ENCODE data around the gene WSCD2.
A peak's percentile ranks its signal among the peaks of the same experiment; 100 is the strongest.

Gene WSCD2

DNA sequence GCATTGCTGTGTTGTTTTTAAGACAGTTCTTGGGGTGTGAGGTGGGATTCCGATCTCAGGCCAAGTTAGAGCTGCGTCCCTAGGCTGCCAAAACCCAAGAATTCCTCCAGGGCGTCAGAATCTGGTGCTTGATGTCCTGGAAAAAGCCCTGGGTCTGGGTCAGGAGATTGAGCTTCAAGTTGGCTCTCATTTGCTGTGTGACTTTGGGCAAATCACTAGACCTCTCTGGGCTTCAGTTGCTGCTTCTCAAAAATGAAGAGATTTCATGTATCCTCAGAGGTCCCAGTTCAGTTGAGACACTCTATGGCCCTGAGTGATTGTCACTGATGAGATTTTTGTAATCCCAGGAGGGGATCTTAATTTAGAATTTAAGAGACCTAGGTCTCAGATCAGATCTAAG lies 1.9 kb downstream of the WSCD2 start:
- H3K9me3 ChIP-seq (ENCODE audit: low read length) = peaks cover 1% of the 10 kb centered on the region
- H3K4me3 ChIP-seq (ENCODE audit: low read depth in 1 of 2, low read length in 2 of 2) = peak overlapping the region in 1 of 2 donors; percentile 61
- H3K27ac ChIP-seq (ENCODE audit: low read depth, low read length) = no peak overlapping the region

DNA sequence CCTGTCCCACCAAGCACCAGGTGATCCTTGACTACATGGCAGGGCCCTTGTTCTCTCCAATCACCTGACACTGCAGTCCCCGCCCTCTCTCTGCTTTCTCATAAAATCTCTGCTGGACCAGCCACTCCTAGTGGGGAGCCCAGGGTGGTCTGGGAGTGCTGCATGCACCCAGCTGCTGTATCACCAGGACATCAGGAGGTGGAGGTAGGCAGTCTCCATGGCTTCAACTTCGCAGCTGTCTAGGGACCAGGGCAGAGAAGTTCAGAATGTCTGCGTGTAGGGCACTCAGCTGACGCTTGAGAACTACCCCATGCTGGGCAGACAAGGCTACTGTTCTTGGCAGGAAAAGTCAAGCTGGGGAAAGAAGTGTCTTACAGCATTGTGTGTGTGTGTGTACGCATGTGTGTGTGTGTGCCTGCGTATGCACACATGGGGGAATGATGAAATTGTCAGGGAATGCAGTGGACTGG lies 2.6 kb downstream of the WSCD2 start:
- Histone ChIP-seq H3K9ac (ENCODE audit: low read length) (no peak overlapping the region), H3K4me1 (ENCODE audit: insufficient read depth, low read length) (peaks cover 38% of the 10 kb centered on the region), H3K9me3 (ENCODE audit: low read length) (no peaks in the 10 kb centered on the region), H3K36me3 (ENCODE audit: insufficient read depth, low read length) (no peaks in the 10 kb centered on the region), H3K4me3 (ENCODE audit: low read depth in 1 of 2, low read length in 2 of 2) (no peak overlapping the region), H3K27me3 (ENCODE audit: control insufficient read depth in 1 of 2, insufficient read depth in 2 of 2, low read length in 2 of 2) (no peaks in the 10 kb centered on the region), H3K27ac (ENCODE audit: low read depth, low read length) (no peak overlapping the region)

More for the DNA sequence above, 1.9 kb downstream of the WSCD2 start:
- no peaks in the 10 kb centered on the region for H3K36me3 ChIP-seq (ENCODE audit: insufficient read depth, low read length)
- H3K9ac ChIP-seq (ENCODE audit: low read length) = no peak overlapping the region
- H3K4me1 ChIP-seq (ENCODE audit: insufficient read depth, low read length) = peaks cover 40% of the 10 kb centered on the region
- no peaks in the 10 kb centered on the region for H3K27me3 ChIP-seq (ENCODE audit: control insufficient read depth in 1 of 2, insufficient read depth in 2 of 2, low read length in 2 of 2)

DNA sequence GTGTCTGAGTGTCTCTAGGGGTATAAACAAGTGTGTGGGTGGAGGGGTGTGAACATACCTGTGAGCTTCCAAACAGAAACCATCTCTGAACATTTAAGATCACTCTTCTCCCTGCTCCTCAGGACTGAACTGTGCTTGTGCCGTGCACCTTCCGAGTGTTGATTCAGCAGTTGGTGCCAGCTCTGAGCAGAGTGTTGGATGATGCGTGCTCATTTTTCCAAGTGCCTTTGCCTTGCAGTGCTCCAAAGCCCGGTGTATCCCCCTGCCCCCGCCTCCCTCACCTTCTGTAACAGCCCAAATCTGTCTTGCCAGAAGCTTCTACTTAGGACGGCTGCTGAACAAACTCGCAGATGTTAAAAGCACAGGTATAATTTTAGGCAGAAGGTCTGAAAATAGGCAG lies 4.4 kb downstream of the WSCD2 start:
- Histone ChIP-seq H3K9me3 (ENCODE audit: low read length) (no peaks in the 10 kb centered on the region), H3K36me3 (ENCODE audit: insufficient read depth, low read length) (no peaks in the 10 kb centered on the region), H3K4me1 (ENCODE audit: insufficient read depth, low read length) (peaks cover 32% of the 10 kb centered on the region), H3K27ac (ENCODE audit: low read depth, low read length) (no peak overlapping the region), H3K9ac (ENCODE audit: low read length) (no peak overlapping the region), H3K27me3 (ENCODE audit: control insufficient read depth in 1 of 2, insufficient read depth in 2 of 2, low read length in 2 of 2) (no peaks in the 10 kb centered on the region), H3K4me3 (ENCODE audit: low read depth in 1 of 2, low read length in 2 of 2) (no peak overlapping the region)

DNA sequence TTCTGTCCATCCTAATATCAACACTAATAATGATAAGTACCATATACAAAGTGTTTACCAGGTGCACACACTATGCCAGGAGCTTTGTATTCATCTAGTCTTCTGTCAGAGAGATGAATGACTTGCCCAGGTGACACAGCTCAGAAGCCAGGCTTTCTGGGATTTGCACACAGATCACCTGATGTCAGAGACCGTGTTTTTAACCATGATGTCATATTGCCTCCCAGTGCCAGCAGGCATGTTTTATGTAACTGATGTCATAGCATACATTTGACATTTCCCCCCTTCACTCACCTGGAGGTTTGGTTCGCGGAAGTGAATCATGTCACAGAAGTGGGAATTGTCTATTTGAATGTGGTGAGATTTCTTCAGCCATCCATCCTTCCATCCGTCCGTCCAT lies 5.7 kb downstream of the WSCD2 start:
- Histone ChIP-seq H3K4me1 (ENCODE audit: insufficient read depth, low read length) (peaks cover 26% of the 10 kb centered on the region), H3K9ac (ENCODE audit: low read length) (no peak overlapping the region), H3K4me3 (ENCODE audit: low read depth in 1 of 2, low read length in 2 of 2) (no peak overlapping the region), H3K27me3 (ENCODE audit: control insufficient read depth in 1 of 2, insufficient read depth in 2 of 2, low read length in 2 of 2) (no peaks in the 10 kb centered on the region), H3K36me3 (ENCODE audit: insufficient read depth, low read length) (no peaks in the 10 kb centered on the region), H3K27ac (ENCODE audit: low read depth, low read length) (no peak overlapping the region), H3K9me3 (ENCODE audit: low read length) (no peaks in the 10 kb centered on the region)

DNA sequence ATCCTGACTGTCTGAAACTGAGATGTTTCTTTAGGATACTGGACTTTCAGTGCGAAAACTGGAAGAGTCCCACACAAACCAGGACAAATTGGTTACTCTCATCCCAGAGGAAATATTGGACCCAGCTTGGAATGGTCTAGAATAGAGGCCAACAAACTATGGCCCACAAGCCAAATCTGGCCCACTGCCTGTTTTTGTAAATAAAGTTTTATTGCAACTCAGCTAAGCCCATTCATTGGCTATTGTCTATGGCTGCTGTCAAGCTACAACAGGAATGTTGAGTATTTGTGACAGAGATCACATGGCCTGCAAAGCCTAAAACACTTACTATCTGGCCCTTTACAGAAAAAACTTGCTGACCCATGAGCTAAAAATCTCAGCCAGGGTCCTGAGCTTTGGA lies 6.5 kb downstream of the WSCD2 start:
- no peaks in the 10 kb centered on the region for H3K9me3 ChIP-seq (ENCODE audit: low read length)
- no peak overlapping the region for H3K27ac ChIP-seq (ENCODE audit: low read depth, low read length)
- H3K4me1 ChIP-seq (ENCODE audit: insufficient read depth, low read length) = peaks cover 22% of the 10 kb centered on the region
- no peak overlapping the region for H3K9ac ChIP-seq (ENCODE audit: low read length)
- no peak overlapping the region for H3K4me3 ChIP-seq (ENCODE audit: low read depth in 1 of 2, low read length in 2 of 2)
- no peaks in the 10 kb centered on the region for H3K36me3 ChIP-seq (ENCODE audit: insufficient read depth, low read length)
- no peaks in the 10 kb centered on the region for H3K27me3 ChIP-seq (ENCODE audit: control insufficient read depth in 1 of 2, insufficient read depth in 2 of 2, low read length in 2 of 2)

DNA sequence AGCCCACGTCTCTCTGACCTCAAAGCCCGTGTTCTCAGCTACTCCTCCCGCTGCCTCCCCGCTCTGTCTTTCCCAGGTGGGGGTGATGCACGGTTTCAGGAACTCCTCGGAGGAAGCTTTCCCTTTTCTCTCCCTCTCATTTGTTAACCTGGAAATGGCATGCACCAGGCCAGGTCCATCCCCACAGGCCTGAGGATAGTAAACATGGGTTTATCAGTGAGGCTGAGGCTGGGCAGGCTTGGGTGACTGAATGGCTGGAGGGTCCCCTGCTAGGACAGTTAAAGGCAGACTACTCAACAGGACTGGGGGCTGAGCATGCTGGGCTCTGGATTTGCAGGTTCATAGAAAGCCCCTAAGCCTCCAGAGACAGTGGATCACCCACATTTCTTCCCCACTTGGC lies 7.6 kb downstream of the WSCD2 start:
- Histone ChIP-seq H3K9me3 (ENCODE audit: low read length) (no peaks in the 10 kb centered on the region), H3K4me3 (ENCODE audit: low read depth in 1 of 2, low read length in 2 of 2) (no peak overlapping the region), H3K4me1 (ENCODE audit: insufficient read depth, low read length) (peaks cover 12% of the 10 kb centered on the region), H3K36me3 (ENCODE audit: insufficient read depth, low read length) (no peaks in the 10 kb centered on the region), H3K27ac (ENCODE audit: low read depth, low read length) (no peak overlapping the region), H3K9ac (ENCODE audit: low read length) (no peak overlapping the region), H3K27me3 (ENCODE audit: control insufficient read depth in 1 of 2, insufficient read depth in 2 of 2, low read length in 2 of 2) (no peaks in the 10 kb centered on the region)

DNA sequence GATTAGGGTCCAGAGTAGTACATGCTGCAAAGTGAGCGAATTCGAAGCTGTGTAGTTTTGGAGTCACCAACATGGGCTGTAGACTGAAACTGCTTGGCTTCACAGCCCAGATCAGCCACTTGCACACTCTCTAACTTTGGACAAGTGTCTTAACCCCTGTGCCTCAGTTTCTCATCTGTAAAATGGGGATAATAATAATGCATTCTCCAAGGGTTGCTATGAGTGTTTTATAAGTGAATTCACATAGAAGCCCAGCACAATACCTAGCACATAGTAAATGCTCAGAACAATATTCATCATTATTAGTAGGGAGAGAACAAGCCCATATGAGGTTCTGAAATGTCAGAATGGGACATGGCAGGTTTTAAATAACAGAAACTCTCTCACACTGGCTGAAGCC lies 10.4 kb downstream of the WSCD2 start:
- no peak overlapping the region for H3K27ac ChIP-seq (ENCODE audit: low read depth, low read length)
- no peaks in the 10 kb centered on the region for H3K9me3 ChIP-seq (ENCODE audit: low read length)
- no peak overlapping the region for H3K9ac ChIP-seq (ENCODE audit: low read length)
- H3K4me1 ChIP-seq (ENCODE audit: insufficient read depth, low read length) = no peaks in the 10 kb centered on the region
- H3K27me3 ChIP-seq (ENCODE audit: control insufficient read depth in 1 of 2, insufficient read depth in 2 of 2, low read length in 2 of 2) = no peaks in the 10 kb centered on the region
- no peak overlapping the region for H3K4me3 ChIP-seq (ENCODE audit: low read depth in 1 of 2, low read length in 2 of 2)
- no peaks in the 10 kb centered on the region for H3K36me3 ChIP-seq (ENCODE audit: insufficient read depth, low read length)

DNA sequence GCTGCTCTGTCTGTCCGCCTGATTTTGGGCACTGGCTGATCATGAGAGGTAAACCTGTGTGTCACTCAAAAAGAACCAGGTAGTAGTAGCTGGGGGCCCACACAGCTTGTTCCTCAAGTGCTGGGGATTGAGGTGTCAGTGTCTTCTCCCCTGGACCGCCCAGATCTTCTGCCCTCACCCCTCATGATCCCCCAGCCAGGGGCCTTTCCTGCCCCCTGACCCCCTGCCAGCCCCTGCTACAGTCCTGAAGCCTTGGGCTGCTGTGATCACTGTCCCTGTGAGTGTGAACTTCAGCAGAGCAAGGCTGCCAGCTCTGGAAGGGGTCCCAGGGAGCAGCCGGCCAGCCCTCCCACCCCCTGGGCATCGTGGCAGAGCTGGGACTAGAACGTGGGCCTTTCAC lies 11.4 kb downstream of the WSCD2 start:
- Histone ChIP-seq H3K9ac (ENCODE audit: low read length) (no peak overlapping the region), H3K27ac (ENCODE audit: low read depth, low read length) (no peak overlapping the region), H3K4me1 (ENCODE audit: insufficient read depth, low read length) (no peaks in the 10 kb centered on the region), H3K9me3 (ENCODE audit: low read length) (no peaks in the 10 kb centered on the region), H3K4me3 (ENCODE audit: low read depth in 1 of 2, low read length in 2 of 2) (no peak overlapping the region), H3K36me3 (ENCODE audit: insufficient read depth, low read length) (no peaks in the 10 kb centered on the region), H3K27me3 (ENCODE audit: control insufficient read depth in 1 of 2, insufficient read depth in 2 of 2, low read length in 2 of 2) (no peaks in the 10 kb centered on the region)

DNA sequence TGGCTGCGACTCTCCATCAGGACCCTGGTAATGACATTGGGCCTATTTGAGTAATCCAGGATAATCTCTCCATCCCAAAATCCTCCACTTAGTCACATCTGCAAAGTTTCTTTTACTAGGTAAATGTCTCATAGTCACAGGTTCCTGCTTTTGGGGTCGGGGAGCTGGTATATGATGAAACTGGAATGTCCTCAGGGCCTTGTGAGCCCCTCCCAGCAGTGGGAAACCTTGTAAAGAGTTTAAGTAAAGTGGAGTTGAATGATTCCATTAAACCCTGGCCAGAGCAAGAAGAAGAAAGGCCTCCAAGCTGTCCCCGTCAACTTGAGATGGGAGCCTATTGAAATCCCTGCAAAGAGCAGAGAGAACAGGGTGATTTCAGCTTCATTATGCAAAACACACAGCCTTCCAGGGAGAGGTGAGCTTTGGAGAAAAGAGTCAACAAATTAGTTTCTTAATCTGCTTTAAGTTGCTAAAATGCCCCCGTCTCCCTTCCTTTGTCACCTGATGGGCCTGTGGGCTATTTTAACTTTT lies 12.6 kb downstream of the WSCD2 start:
- H3K4me1 ChIP-seq (ENCODE audit: insufficient read depth, low read length) = no peaks in the 10 kb centered on the region
- H3K9me3 ChIP-seq (ENCODE audit: low read length) = no peaks in the 10 kb centered on the region
- no peaks in the 10 kb centered on the region for H3K36me3 ChIP-seq (ENCODE audit: insufficient read depth, low read length)
- H3K27me3 ChIP-seq (ENCODE audit: control insufficient read depth in 1 of 2, insufficient read depth in 2 of 2, low read length in 2 of 2) = no peaks in the 10 kb centered on the region
- no peak overlapping the region for H3K9ac ChIP-seq (ENCODE audit: low read length)
- H3K27ac ChIP-seq (ENCODE audit: low read depth, low read length) = no peak overlapping the region
- H3K4me3 ChIP-seq (ENCODE audit: low read depth in 1 of 2, low read length in 2 of 2) = no peak overlapping the region

DNA sequence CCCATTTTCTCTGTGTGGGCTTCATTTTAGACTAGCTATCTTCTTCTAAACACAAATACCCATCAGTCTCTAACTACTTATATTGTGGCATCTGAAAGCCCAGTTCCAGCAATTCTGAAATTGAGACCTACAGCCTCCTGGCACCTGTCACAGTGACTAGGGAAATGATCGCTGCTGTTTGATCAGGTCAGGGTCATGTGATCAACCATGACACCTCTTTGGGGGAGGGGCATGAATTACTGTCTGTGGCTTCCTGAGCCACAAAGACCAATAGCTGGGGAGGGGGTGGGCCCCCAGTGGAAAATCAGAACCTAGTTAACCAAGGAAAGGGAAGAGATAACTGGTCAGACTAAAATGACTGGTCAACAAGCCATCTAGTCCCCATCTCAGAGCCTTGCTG lies 14.1 kb downstream of the WSCD2 start:
- Histone ChIP-seq H3K9ac (ENCODE audit: low read length) (no peak overlapping the region), H3K4me1 (ENCODE audit: insufficient read depth, low read length) (no peaks in the 10 kb centered on the region), H3K9me3 (ENCODE audit: low read length) (no peaks in the 10 kb centered on the region), H3K4me3 (ENCODE audit: low read depth in 1 of 2, low read length in 2 of 2) (no peak overlapping the region), H3K27me3 (ENCODE audit: control insufficient read depth in 1 of 2, insufficient read depth in 2 of 2, low read length in 2 of 2) (no peaks in the 10 kb centered on the region), H3K36me3 (ENCODE audit: insufficient read depth, low read length) (no peaks in the 10 kb centered on the region), H3K27ac (ENCODE audit: low read depth, low read length) (no peak overlapping the region)

DNA sequence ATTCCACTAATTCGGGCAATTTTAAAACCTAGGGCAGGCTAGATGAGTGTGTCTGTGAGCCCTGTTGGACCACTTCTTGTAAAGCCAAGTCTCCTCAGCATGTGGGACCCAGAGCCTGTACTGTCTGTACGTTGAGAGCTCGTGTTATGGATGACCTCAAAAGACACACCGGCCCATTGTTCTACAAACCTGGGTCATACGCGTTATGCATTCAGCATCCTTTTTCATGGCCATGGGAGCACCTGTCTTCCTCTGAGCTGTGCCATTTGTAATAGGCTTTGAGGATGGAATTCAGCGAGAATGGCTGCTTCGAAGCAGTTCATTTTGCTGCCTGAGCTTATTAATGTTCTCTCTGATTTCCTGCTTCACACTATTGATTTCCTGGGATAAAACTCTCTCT lies 15.0 kb downstream of the WSCD2 start:
- no peak overlapping the region for H3K27ac ChIP-seq (ENCODE audit: low read depth, low read length)

DNA sequence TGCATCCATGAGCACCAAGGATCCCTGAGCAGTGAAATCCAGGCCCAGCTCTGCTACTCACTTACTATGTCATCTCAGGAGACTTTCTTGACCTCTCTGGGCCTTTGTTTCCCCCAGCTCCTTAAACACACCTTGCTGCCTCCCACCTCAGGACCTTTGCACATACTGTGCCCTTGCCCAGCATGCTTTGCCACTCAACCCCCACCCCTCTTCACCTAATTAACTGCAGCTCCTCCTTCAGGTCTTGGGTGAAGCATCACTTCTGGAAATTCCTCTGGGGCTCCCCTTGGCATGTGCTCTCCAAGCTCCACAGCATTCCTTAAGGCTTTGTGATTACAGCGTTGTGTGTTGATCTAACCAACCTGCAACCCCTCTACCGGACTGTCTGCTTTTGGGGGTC lies 15.9 kb downstream of the WSCD2 start:
- H3K9me3 ChIP-seq (ENCODE audit: low read length) = no peaks in the 10 kb centered on the region
- H3K27me3 ChIP-seq (ENCODE audit: control insufficient read depth in 1 of 2, insufficient read depth in 2 of 2, low read length in 2 of 2) = no peaks in the 10 kb centered on the region
- no peaks in the 10 kb centered on the region for H3K36me3 ChIP-seq (ENCODE audit: insufficient read depth, low read length)
- no peak overlapping the region for H3K9ac ChIP-seq (ENCODE audit: low read length)
- no peak overlapping the region for H3K27ac ChIP-seq (ENCODE audit: low read depth, low read length)
- H3K4me3 ChIP-seq (ENCODE audit: low read depth in 1 of 2, low read length in 2 of 2) = no peak overlapping the region
- no peaks in the 10 kb centered on the region for H3K4me1 ChIP-seq (ENCODE audit: insufficient read depth, low read length)

More for the DNA sequence above, 15.0 kb downstream of the WSCD2 start:
- Histone ChIP-seq H3K9me3 (ENCODE audit: low read length) (no peaks in the 10 kb centered on the region), H3K36me3 (ENCODE audit: insufficient read depth, low read length) (no peaks in the 10 kb centered on the region), H3K4me3 (ENCODE audit: low read depth in 1 of 2, low read length in 2 of 2) (no peak overlapping the region), H3K9ac (ENCODE audit: low read length) (no peak overlapping the region), H3K4me1 (ENCODE audit: insufficient read depth, low read length) (no peaks in the 10 kb centered on the region), H3K27me3 (ENCODE audit: control insufficient read depth in 1 of 2, insufficient read depth in 2 of 2, low read length in 2 of 2) (no peaks in the 10 kb centered on the region)

Measured in muscle layer of colon (tissue), 2 donors.